Measurements from ENCODE around the gene NKAIN2.
"Not testable (repeated sequence)": the region's sequence is repeated elsewhere in the genome, so short reads cannot be mapped to it uniquely, and the experiment has no call there.

NKAIN2 gene

GRCh38 chr6:124298730-124299129, 495.1 kb downstream of the NKAIN2 start (continued):
- no peak for TF ChIP-seq CSRNP3 (CRISPR knock-in tag; IDR thresholded peaks at IDR 0.05)
- TF ChIP-seq ESRRG (CRISPR knock-in tag; IDR thresholded peaks at IDR 0.05) = no peak
- TF ChIP-seq BACH2 (CRISPR knock-in tag; IDR thresholded peaks at IDR 0.05; ENCODE audit: borderline replicate concordance) = no peak

- ATAC-seq = not testable (repeated sequence)
Measured at GRCh38 chr6:124300907-124301306, 497.2 kb downstream of the NKAIN2 start.

GRCh38 chr6:124303971-124304370, 500.3 kb downstream of the NKAIN2 start:
- TF ChIP-seq SNAI2 (CRISPR knock-in tag; IDR thresholded peaks at IDR 0.05) = no peak
- no peak for TF ChIP-seq CSDC2 (CRISPR knock-in tag; IDR thresholded peaks at IDR 0.05)
- TF ChIP-seq BACH2 (CRISPR knock-in tag; IDR thresholded peaks at IDR 0.05; ENCODE audit: borderline replicate concordance) = no peak
- TF ChIP-seq OSR1 (CRISPR knock-in tag; IDR thresholded peaks at IDR 0.05) = no peak
- TF ChIP-seq ARNTL (CRISPR knock-in tag; IDR thresholded peaks at IDR 0.05; ENCODE audit: borderline replicate concordance, low read depth) = no peak
- TF ChIP-seq CREB5 (CRISPR knock-in tag; IDR thresholded peaks at IDR 0.05; ENCODE audit: low read depth) = no peak
- no peak for TF ChIP-seq POU6F1 (CRISPR knock-in tag; IDR thresholded peaks at IDR 0.05; ENCODE audit: borderline replicate concordance, low read depth)
- TF ChIP-seq ZNF565 (CRISPR knock-in tag; conservative IDR thresholded peaks at IDR 0.05; ENCODE audit: low read depth) = no peak
- no peak for TF ChIP-seq ZNF70 (CRISPR knock-in tag; IDR thresholded peaks at IDR 0.05)
- no peak for TF ChIP-seq TCF4 (CRISPR knock-in tag; IDR thresholded peaks at IDR 0.05; ENCODE audit: borderline replicate concordance)
- TF ChIP-seq ISL1 (CRISPR knock-in tag; IDR thresholded peaks at IDR 0.05) = no peak
- no peak for TF ChIP-seq ZFP3 (CRISPR knock-in tag; IDR thresholded peaks at IDR 0.05)
- TF ChIP-seq RARB (CRISPR knock-in tag; IDR thresholded peaks at IDR 0.05) = no peak
- no peak for TF ChIP-seq ZFP30 (CRISPR knock-in tag; IDR thresholded peaks at IDR 0.05)
- no peak for TF ChIP-seq TOX (CRISPR knock-in tag; IDR thresholded peaks at IDR 0.05; ENCODE audit: borderline replicate concordance)
- no peak for ATAC-seq

- no peak for ATAC-seq
- TF ChIP-seq ZFP3 (CRISPR knock-in tag; IDR thresholded peaks at IDR 0.05) (no peak), ZC3H10 (CRISPR knock-in tag; IDR thresholded peaks at IDR 0.05) (no peak), PATZ1 (CRISPR knock-in tag; IDR thresholded peaks at IDR 0.05; ENCODE audit: borderline replicate concordance) (no peak), RARB (CRISPR knock-in tag; IDR thresholded peaks at IDR 0.05) (no peak)
Measured at GRCh38 chr6:124310139-124310538, 506.5 kb downstream of the NKAIN2 start.

- no peak for ATAC-seq
- TF ChIP-seq TSHZ2 (CRISPR knock-in tag; IDR thresholded peaks at IDR 0.05) = no peak
- TF ChIP-seq POU6F1 (CRISPR knock-in tag; IDR thresholded peaks at IDR 0.05; ENCODE audit: borderline replicate concordance, low read depth) = no peak
- no peak for TF ChIP-seq ZNF8 (CRISPR knock-in tag; IDR thresholded peaks at IDR 0.05)
- TF ChIP-seq RARB (CRISPR knock-in tag; IDR thresholded peaks at IDR 0.05) = no peak
- no peak for TF ChIP-seq ESRRG (CRISPR knock-in tag; IDR thresholded peaks at IDR 0.05)
- no peak for TF ChIP-seq ZNF70 (CRISPR knock-in tag; IDR thresholded peaks at IDR 0.05)
- no peak for TF ChIP-seq PATZ1 (CRISPR knock-in tag; IDR thresholded peaks at IDR 0.05; ENCODE audit: borderline replicate concordance)
- TF ChIP-seq ZC3H10 (CRISPR knock-in tag; IDR thresholded peaks at IDR 0.05) = no peak
- TF ChIP-seq CREB5 (CRISPR knock-in tag; IDR thresholded peaks at IDR 0.05; ENCODE audit: low read depth) = no peak
Measured at GRCh38 chr6:124319410-124319809, 515.7 kb downstream of the NKAIN2 start.
